GM12878 (cell line): Measurements from ENCODE around the gene LCE1F. TPM values are rescaled to one million over a fixed set of nuclear protein-coding genes. Genes with fewer than 3 reads are reported as not detected.

Experiments used
- ATAC-seq: fragments of 200-7000 bp; cut with Tn5 transposase; 3 replicates; pipeline ENCODE4 v1.9.1; 2020; ENCODE audit warnings: mild to moderate bottlenecking, moderate library complexity
- BruUV-seq: library from RNA; stranded (reverse); fragments of 400-500 nt; replicated peaks from 2 replicates; lab custom pipeline; 2021; lab: Mats Ljungman, UMichigan
- CTCF ChIA-PET: fragments of 300-600 bp; sonication (Branson Sonifier 250); formaldehyde crosslinking; extraction: SDS; loops from one replicate; lab custom pipeline; 2021; ENCODE audit warnings: inconsistent platforms; lab: Yijun Ruan, JAX
- POLR2A ChIA-PET: fragments of 350-600 bp; formaldehyde crosslinking; extraction: SDS; loops from one replicate; lab custom pipeline; 2021; ENCODE audit warnings: inconsistent platforms; lab: Charles Lee
- RAD21 ChIA-PET: fragments of 300-600 bp; sonication (Branson Sonifier 250); formaldehyde crosslinking; loops from one replicate; lab custom pipeline; 2023; ENCODE audit warnings: antibody characterized with exemption; ENCODE audit not compliant: unreplicated experiment; lab: Charles Lee
- SMC1A ChIA-PET: fragments of 300-600 bp; sonication (Branson Sonifier 250); formaldehyde crosslinking; loops from one replicate; lab custom pipeline; 2023; ENCODE audit not compliant: unreplicated experiment, uncharacterized antibody; lab: Charles Lee
- DNase-seq: peaks from one replicate; pipeline ENCODE4 v3.0.0-alpha.2; 2011; ENCODE audit warnings: low read depth, low spot score
- FAIRE-seq: peaks from 3 replicates; lab custom pipeline; 2011; peaks lifted over from hg19 to GRCh38; lab: Jason Lieb, UNC
- H2AFZ ChIP-seq: 2 replicates; pipeline ENCODE4 v1.6.0; 2011; ENCODE audit warnings: low read depth, low read length, control low read depth; ENCODE audit not compliant: control insufficient read depth
- H3K27ac ChIP-seq: 2 replicates; pipeline ENCODE4 v1.5.1; 2011; ENCODE audit warnings: control low read depth; ENCODE audit not compliant: control insufficient read depth, insufficient read depth
- H3K27me3 ChIP-seq, 2 experiments: replicated peaks in 1 of 2; 2 replicates each; pipeline versions ENCODE4 v1.6.0 to v1.6.1; 2011; ENCODE audit warnings: low read length in 1 of 2; ENCODE audit not compliant: control insufficient read depth in 2 of 2, insufficient read depth in 2 of 2
- H3K36me3 ChIP-seq, 2 experiments: 2 replicates each; pipeline ENCODE4 v1.5.1; 2011; ENCODE audit warnings: low read length in 1 of 2; ENCODE audit not compliant: control insufficient read depth in 2 of 2, insufficient read depth in 2 of 2
- H3K4me1 ChIP-seq: 2 replicates; pipeline ENCODE4 v1.6.1; 2011; ENCODE audit warnings: mild to moderate bottlenecking, low read length, moderate library complexity, mixed read lengths; ENCODE audit not compliant: control insufficient read depth, insufficient read depth
- H3K4me2 ChIP-seq: 2 replicates; pipeline ENCODE4 v1.6.0; 2011; ENCODE audit warnings: control low read depth; ENCODE audit not compliant: control insufficient read depth, insufficient read depth
- H3K4me3 ChIP-seq: fragments of 200-600 bp; sonication (generic); 2 replicates; pipeline ENCODE4 v1.5.1; 2016
- H3K79me2 ChIP-seq: 2 replicates; pipeline ENCODE4 v1.6.0; 2011; ENCODE audit warnings: low read length; ENCODE audit not compliant: control insufficient read depth, insufficient read depth
- H3K9ac ChIP-seq: 2 replicates; pipeline ENCODE4 v1.8.0; 2011; ENCODE audit warnings: low read length, control low read depth, mixed read lengths; ENCODE audit not compliant: control insufficient read depth, insufficient read depth
- H3K9me3 ChIP-seq: replicated peaks from 3 replicates; pipeline ENCODE4 v1.5.1; 2011; ENCODE audit warnings: mild to moderate bottlenecking, low read length; ENCODE audit not compliant: control insufficient read depth, insufficient read depth
- H4K20me1 ChIP-seq: 2 replicates; pipeline ENCODE4 v1.6.0; 2011; ENCODE audit not compliant: control insufficient read depth, insufficient read depth
- ASH2L ChIP-seq: fragments of 300-600, 200-600 bp; sonication (generic); IDR thresholded peaks from 2 replicates; pipeline ENCODE4 v1.6.1; 2017; ENCODE audit warnings: low read depth, mild to moderate bottlenecking, borderline replicate concordance
- BCL3 ChIP-seq: IDR thresholded peaks from 2 replicates; pipeline ENCODE4 v1.6.1; 2011; ENCODE audit warnings: borderline replicate concordance, low read depth, mild to moderate bottlenecking, moderate library complexity, low read length; ENCODE audit not compliant: insufficient read depth, poor library complexity, severe bottlenecking
- BHLHE40 ChIP-seq, 2 experiments: fragments of 450-650 bp in 1 of 2; IDR thresholded peaks; 2 replicates each; pipeline ENCODE4 v1.6.1; 2011 to 2017; ENCODE audit warnings: low read depth in 2 of 2, borderline replicate concordance in 1 of 2, improper control_type of control experiment in 1 of 2, low read length in 1 of 2, mild to moderate bottlenecking in 1 of 2
- EP300 ChIP-seq, 2 experiments: fragments of 150-350 bp in 1 of 2; IDR thresholded peaks; 2 replicates each; pipeline ENCODE4 v1.6.1; 2011 to 2012; ENCODE audit warnings: low read depth in 2 of 2, low read length in 2 of 2, borderline replicate concordance in 1 of 2, improper control_type of control experiment in 1 of 2, inconsistent platforms in 1 of 2; ENCODE audit not compliant: control insufficient read depth in 1 of 2
- IKZF2 ChIP-seq, 2 experiments: fragments of 450-650 bp; IDR thresholded peaks; 2 replicates each; pipeline ENCODE4 v1.6.1; 2017; ENCODE audit warnings: mild to moderate bottlenecking in 2 of 2, moderate library complexity in 2 of 2
- KLF5 ChIP-seq: fragments of 450-650 bp; IDR thresholded peaks from 2 replicates; pipeline ENCODE4 v1.6.1; 2014; ENCODE audit warnings: mild to moderate bottlenecking; ENCODE audit not compliant: partially characterized antibody
- MYB ChIP-seq: fragments of 150-350 bp; IDR thresholded peaks from 2 replicates; pipeline ENCODE4 v1.6.1; 2014; ENCODE audit warnings: mild to moderate bottlenecking, low read depth, low read length, borderline replicate concordance
- PKNOX1 ChIP-seq: fragments of 450-650 bp; IDR thresholded peaks from 2 replicates; pipeline ENCODE4 v1.6.1; 2016; ENCODE audit warnings: mild to moderate bottlenecking
- POLR2AphosphoS2 ChIP-seq: IDR thresholded peaks from 2 replicates; pipeline ENCODE4 v1.6.1; 2011; ENCODE audit warnings: low read depth, mild to moderate bottlenecking, low read length, improper control_type of control experiment, moderate library complexity
- RCOR1 ChIP-seq: conservative IDR thresholded peaks from 2 replicates; pipeline ENCODE4 v1.6.1; 2012; ENCODE audit warnings: low read depth, low read length, improper control_type of control experiment
- SIN3A ChIP-seq: IDR thresholded peaks from 2 replicates; pipeline ENCODE4 v1.6.1; 2012; ENCODE audit warnings: low read depth, low read length, improper control_type of control experiment
- SREBF1 ChIP-seq: IDR thresholded peaks from 2 replicates; pipeline ENCODE4 v1.6.1; 2012; ENCODE audit warnings: mild to moderate bottlenecking, low read length
- STAT1 ChIP-seq: fragments of 450-650 bp; conservative IDR thresholded peaks from 2 replicates; pipeline ENCODE4 v1.6.1; 2014; ENCODE audit warnings: antibody characterized with exemption, mild to moderate bottlenecking
- ZBTB11 ChIP-seq: fragments of 450-650 bp; formaldehyde crosslinking; IDR thresholded peaks from 2 replicates; pipeline ENCODE4 v1.5.0; 2022; ENCODE audit warnings: mild to moderate bottlenecking, missing genetic modification characterization
- ZBTB33 ChIP-seq: fragments of 450-650 bp; IDR thresholded peaks from 2 replicates; pipeline ENCODE4 v1.6.1; 2017; ENCODE audit warnings: mild to moderate bottlenecking
- ZNF217 ChIP-seq: fragments of 450-650 bp; IDR thresholded peaks from 2 replicates; pipeline ENCODE4 v1.6.1; 2017; ENCODE audit warnings: antibody characterized with exemption, mild to moderate bottlenecking
- ZNF24 ChIP-seq: fragments of 450-650 bp; IDR thresholded peaks from 2 replicates; pipeline ENCODE4 v1.6.1; 2017; ENCODE audit warnings: antibody characterized with exemption, mild to moderate bottlenecking
- in situ Hi-C: fragments of 300-500 bp; cut with MboI; formaldehyde crosslinking; loops from 9 replicates; pipeline ENCODE4 v1.14.3; 2018; ENCODE audit warnings: mixed read lengths
- intact Hi-C: fragments of 100-400 bp; cut with micrococcal nuclease; formaldehyde crosslinking; loops from one replicate; pipeline ENCODE4 v1.14.2; 2022; ENCODE audit not compliant: unreplicated experiment
- polyA plus RNA-seq, 11 experiments: library from polyadenylated mRNA; depleted of rRNA in 4 of 11; unstranded in 6 of 11; stranded (reverse) in 5 of 11; fragments of >200 nt; fragmentation: Nextera tagmentation in 4 of 11; fragmentation: Illumina TruSeq in 1 of 11; extraction: Ambion mirVana in 4 of 11; extraction: Trizol in 1 of 11; gene quantifications; 1 replicate in 1 of 11; 2 replicates in 10 of 11; pipeline versions ENCODE4 v1.2.1 to v1.2.3, GENCODE V29; 2011 to 2016; ENCODE audit warnings: inconsistent platforms in 2 of 11, missing spikeins in 2 of 11, low read depth in 1 of 11
- total RNA-seq, 4 experiments: library from RNA; depleted of rRNA in 3 of 4; stranded (reverse); fragments of >200 nt in 3 of 4; fragmentation: Illumina TruSeq in 1 of 4; extraction: Trizol in 1 of 4; gene quantifications; 2 replicates each; pipeline versions ENCODE4 v1.2.1 to v1.2.3, GENCODE V29; 2013 to 2021

Gene LCE1F
- total and polyA plus RNA-seq, 10 of the 15 experiments (the other 5 are each of a cell fraction or from before 2014, with no cell fraction given): 0.72 to 0.96 TPM; not detected in 8

- intact Hi-C loops: no loop called here
- no peaks in the 10 kb centered on the region for H3K4me1 ChIP-seq
- H4K20me1 ChIP-seq: no peaks in the 10 kb centered on the region
- no peak overlapping the region for H3K4me2 ChIP-seq
- no peak for DNase-seq
- ChIA-PET POLR2A (no interaction called here), SMC1A (no interaction called here), CTCF (no interaction called here), RAD21 (no interaction called here)
- H3K36me3 ChIP-seq: no peaks in the 10 kb centered on the region
- no peak for ATAC-seq
- no TSS peak for BruUV-seq
- in situ Hi-C loops: no loop called here
- no peak overlapping the region for H2AFZ ChIP-seq
- FAIRE-seq: no peak
- no peaks in the 10 kb centered on the region for H3K27me3 ChIP-seq
- no peak overlapping the region for H3K27ac ChIP-seq
- H3K9me3 ChIP-seq: no peaks in the 10 kb centered on the region
- no peak overlapping the region for H3K4me3 ChIP-seq
- H3K79me2 ChIP-seq: no peaks in the 10 kb centered on the region
- H3K9ac ChIP-seq: no peak overlapping the region
- TF ChIP-seq ZBTB33 (no peak), BCL3 (no peak), RCOR1 (no peak), BHLHE40 (IDR thresholded peaks at IDR 0.05; ENCODE audit: borderline replicate concordance in 1 of 2, low read depth in 2 of 2, low read length in 1 of 2) (no peak), POLR2AphosphoS2 (no peak), SIN3A (no peak), EP300 (IDR thresholded peaks at IDR 0.05; ENCODE audit: borderline replicate concordance in 1 of 2, control insufficient read depth in 1 of 2, low read depth in 2 of 2, low read length in 2 of 2) (no peak), STAT1 (no peak), IKZF2 (IDR thresholded peaks at IDR 0.05) (no peak), ASH2L (no peak), KLF5 (no peak), PKNOX1 (no peak), ZNF24 (no peak), MYB (no peak), ZBTB11 (CRISPR knock-in tag) (no peak), ZNF217 (no peak), SREBF1 (no peak)
Observed at GRCh38 chr1:152725261-152725660, 49.7 kb upstream of the LCE1F start.
